ENCODE measurements around the gene GALNT13.

Gene GALNT13

DNA sequence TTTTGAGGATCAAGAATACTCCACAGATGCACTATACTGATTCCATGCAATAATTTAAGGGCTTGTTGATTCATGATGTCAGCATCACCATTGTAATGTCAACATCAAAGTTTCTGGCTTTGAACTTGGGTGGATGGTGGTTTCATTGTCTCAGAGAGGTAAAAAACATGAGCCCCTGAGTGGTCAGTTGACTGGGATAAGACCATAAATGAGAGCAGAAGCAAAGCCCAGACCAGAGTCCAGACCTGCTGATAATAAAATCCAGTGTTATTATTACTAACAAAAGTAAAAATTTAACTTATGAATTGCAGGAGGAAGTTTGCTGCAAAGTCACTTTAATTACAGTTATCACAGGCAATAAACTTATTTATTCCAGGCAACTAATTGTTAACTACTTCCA lies 358.2 kb downstream of the GALNT13 start:
- no peak for DNase-seq

DNA sequence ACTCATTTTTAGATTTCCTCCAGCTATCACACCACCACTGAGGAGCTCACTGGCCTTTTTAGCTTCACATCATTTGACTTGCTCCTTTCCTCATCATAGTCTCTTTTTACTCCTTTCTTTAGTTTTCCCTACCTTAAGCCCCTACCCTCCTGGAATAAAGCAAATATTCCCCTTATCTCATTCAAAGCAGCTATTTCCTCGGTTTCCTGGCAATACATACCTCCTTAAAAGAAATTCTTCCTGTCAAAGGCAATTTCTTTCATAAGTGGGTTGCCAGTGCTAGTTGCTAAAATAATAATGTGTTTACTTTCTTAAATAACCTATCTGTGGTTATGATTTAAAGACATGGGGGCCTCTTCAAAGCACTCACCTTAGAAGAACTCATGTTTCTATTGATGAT lies 359.3 kb downstream of the GALNT13 start:
- DNase-seq, result no peak

DNA sequence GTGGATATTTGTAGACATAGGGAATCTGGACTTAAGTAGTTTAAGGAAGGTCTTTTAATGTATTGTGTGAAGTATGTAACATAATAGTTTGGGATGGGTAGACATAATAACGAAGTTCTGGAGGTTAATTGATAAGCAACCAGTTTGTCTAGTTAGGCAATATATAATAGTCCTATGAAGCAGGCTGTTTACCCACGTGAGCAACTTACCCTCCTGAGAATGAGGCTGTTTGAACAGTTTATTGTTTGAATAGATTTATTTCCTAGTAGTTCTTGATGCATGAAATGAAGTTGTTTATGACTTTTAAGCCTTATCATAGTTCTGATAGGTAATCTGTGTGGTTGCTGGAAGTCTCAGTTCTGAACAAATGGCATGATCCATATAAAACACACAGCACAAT lies 361.5 kb downstream of the GALNT13 start:
- DNase-seq, result no peak

DNA sequence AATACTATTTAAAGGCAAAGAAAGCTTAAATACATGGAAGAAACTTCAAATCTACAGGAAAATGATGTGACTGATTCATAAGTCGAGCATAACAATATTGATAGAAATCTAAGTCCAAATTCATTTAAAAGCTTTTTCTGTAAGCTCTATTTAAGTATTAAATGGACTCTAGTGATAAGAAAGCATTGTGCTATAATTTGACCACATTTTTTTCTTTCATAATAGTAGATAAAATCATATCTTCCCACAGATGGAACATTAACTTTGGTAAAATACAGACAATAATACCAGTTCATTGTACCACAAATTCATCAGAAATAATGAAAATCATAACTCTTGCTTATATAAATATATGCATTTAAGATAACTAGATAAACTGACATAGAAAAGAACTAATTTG lies 366.5 kb downstream of the GALNT13 start:
- no peak for DNase-seq

DNA sequence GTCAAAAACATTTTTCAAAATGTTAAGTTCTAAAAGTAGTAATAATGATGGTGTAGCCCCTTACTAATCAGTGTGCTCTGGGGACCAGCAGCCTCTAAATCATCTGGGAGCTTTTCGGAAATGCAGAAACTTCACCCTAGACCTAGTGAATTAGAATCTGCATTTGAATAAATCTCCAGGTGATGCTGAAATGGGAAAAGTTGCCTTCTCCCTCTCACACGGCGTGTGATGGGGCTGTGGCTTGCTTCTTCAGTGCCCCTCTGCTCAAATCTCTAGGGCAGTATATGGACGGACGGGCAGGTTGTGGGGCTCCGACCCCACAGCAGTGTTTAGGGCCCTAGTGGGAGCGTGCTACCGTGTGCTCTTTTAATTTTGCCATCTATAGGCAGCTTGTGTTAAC lies 368.6 kb downstream of the GALNT13 start:
- no peak for DNase-seq

DNA sequence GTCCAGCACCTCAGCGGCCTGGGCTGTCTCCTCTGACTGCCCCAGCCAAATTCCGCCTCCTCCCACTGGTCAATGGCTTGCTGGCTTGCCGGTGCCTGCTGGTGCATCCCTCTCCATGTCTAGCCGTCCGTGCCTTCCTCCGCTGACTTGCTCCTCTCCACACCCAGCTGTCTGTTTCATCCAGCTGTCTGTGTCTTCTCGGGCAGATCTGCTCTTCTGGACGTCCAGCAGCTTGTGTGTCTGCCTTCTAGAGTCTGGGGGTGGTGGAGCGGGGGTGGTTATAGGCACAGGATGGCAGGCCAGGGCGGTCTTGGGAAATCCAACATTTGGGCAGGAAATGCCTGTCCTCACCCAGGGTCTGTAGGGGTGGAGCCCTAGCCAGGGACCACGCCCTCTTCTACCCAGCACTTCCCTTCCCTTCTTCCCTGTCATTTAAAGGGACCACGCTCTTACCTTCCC lies 369.2 kb downstream of the GALNT13 start:
- no peak for DNase-seq

DNA sequence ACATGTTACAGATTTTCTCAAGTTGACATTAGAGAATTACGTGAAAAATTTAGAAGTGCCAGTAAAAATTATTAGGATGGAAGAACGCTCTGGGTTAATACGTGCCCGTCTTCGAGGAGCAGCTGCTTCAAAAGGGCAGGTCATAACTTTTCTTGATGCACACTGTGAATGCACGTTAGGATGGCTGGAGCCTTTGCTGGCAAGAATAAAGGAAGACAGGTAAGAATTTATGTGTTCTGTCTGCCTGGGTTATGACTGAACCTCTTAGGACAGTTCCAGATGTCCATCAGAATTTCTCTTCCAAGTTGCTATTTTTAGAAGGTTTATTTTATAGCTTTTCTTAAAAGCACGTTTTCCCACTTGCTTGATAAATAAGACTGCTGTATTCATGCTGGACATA lies 371.0 kb downstream of the GALNT13 start:
- no peak for DNase-seq

DNA sequence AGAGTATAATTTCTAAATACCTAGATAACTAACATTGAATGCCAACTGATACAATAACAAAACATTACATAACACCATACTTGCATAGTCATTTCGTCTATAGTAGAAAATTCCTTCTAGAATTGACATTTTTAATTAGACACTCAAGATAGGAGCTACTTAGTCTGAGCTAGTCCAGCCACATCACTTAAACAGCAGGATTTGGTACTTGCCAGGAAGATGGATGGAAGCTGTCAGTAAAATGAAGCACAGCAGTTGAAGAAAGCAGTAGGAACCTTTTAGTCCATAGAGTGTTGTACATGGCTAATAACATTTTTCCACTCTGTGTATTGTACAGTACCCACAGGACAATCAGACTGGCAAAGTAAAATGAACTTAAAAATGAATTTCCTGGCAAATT lies 372.0 kb downstream of the GALNT13 start:
- DNase-seq, result no peak

DNA sequence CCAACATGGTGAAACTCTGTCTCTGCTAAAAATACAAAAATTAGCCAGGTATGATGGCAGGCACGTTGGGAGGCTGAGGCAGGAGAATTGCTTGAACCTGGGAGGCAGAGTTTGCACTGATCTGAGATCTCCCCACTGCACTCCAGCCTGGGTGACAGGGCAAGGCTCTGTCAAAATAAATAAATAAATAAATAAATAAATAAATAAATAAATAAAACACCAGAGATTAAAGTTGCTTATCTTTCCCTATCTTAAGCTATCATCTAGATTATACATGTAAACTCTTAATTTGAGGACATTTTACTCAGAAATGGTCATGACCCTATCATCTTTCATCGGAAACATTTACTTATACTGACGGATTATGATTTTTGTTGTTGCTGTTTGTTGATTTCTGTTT lies 373.2 kb downstream of the GALNT13 start:
- no peak for DNase-seq

DNA sequence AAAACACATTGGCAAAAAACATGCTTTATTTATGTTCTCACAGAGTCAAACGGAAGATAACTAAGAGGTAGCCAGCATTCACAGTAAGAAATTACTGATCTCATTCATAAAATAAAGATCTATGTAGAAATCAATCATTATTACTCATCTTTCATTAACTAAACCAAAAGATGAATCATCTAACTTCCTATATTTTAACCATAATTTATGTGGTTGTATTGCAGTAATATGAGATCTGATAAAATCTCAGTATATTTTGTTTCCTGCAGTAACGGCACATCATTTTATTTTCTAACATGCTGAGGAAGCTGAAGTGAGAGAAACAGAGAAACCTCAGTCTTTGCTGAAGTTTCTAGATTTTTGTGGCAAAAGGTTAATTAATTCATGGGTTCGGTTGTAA lies 375.8 kb downstream of the GALNT13 start:
- DNase-seq, result no peak

DNA sequence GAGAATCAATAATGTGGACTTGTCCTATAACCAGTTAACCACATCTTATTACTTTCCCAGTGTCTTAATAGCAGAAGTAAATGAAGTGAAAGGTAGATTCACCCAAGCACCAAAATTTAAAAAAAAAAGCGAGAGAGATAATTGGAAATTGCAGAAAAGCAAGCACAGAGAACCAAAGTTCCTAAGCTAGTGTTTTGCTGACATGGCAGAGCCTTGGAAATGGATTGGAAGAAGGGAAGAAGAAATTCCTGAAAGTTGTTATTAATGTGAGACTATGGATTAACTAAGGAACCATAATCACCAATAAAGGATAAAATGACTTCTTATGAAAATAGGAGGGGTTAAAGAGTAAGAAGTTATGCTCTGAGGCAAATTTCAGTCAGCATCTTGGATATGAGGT lies 384.4 kb downstream of the GALNT13 start:
- no peak for DNase-seq

DNA sequence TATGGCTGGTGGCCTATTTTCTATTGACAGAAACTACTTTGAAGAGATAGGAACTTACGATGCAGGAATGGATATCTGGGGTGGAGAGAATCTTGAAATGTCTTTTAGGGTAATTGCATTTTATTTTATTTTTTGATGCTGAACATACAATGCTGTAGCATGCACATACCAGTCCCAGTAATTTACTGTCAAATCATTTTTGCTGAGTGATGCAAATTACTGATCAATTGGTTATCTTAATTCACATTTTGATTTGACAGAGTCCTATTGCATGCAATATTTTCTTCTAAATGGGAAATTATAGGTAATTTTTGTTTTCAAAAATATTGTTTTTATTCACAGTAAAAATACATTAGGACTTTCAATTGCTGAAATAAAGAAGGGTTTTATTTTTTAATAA lies 387.3 kb downstream of the GALNT13 start:
- DNase-seq, result no peak

DNA sequence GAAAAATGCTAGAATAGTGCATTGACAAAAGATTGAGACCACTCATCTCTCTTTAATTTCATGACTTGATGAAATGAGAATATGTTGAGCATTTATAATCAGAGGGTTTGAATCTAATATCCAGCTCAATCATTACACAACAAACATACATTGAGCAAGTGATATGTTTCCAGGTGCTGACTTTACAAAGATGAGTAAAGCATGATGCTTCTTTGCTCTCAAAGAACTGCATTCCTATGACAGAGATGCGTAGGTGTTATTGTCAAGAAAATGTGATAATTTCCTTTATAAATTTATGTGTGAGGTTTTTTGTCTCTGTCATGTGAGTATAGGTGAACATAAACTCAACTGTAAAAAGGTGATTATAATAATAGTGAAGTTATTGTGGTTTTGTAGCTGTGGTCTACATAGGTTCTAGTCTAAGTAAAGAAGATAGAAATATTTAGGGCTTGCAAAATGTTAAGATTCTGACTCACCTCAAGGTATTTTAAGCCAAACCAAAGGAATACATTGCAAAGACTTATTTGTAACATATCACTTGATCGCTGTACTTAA lies 389.8 kb downstream of the GALNT13 start:
- no peak for DNase-seq

DNA sequence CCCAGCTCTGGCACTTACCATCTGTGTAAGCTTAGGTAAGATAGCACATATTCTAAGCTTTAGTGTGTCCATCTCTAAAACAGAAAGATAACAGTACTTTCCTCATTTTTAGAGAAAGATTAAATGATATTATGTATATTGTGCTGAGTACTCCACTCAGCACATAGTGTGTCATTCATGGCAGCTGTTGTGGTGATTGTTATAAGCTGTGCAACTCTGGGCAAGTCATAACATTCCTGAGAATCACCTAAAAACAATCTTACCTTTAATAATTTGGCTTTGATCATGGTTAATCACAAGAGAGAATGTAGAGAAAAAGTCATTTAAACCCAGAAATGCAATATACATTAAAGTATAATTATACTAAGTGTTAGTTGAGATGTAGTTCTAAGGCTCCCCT lies 391.5 kb downstream of the GALNT13 start:
- no peak for DNase-seq

DNA sequence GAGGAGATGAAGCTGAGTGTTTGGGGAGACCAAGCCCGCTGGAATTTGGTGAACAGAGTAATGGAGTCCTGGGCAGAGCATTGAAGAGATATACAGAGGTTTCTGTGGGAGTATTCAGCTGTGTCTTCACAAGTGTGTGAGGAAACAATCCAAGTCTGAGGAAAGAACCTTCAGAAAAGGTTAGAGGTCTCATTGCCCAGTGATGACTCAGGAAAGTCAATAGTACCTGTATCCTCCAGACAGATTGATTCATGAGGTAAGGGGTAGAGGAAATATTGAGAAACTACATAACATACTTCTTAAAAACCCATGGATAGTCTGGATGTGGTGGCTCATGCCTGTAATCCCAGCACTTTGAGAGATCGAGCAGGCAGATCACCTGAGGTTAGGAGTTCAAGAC lies 392.3 kb downstream of the GALNT13 start:
- DNase-seq, result no peak

DNA sequence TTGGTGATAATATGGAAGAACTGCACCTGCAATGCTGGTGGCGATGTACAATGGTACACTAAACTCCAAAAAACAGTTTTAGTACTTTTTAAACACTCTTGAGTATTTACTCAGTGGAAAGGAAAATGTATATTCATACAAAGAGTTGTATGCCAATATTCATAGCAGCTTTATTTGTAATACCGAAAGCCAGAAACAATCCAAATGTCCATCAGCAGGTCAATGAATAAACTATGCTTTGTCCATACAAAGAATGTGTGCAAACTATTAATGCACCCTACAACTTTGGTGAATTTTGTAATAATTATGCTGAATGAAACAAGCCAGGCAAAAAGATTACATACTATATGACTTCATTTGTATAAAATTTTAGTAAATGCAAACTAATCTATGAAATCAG lies 396.3 kb downstream of the GALNT13 start:
- DNase-seq, result no peak

DNA sequence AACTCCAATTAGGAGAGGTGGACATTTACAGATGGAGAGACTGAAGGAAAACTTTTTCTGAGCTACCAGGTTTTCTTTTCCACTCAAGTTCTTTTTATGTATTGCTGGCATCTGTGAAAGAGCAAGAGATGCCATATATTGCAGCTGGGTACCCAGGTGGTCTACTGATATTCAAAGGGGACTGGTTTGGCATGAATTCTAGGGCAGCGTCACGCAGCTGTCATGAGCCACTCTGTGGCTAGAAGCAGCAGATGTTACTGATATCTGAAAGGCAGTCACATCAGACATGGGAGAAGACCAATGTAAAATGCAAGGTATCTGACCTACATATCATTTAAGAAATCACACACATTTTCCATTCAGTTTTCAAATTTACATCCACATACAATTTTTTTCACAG lies 408.8 kb downstream of the GALNT13 start:
- DNase-seq, result no peak

DNA sequence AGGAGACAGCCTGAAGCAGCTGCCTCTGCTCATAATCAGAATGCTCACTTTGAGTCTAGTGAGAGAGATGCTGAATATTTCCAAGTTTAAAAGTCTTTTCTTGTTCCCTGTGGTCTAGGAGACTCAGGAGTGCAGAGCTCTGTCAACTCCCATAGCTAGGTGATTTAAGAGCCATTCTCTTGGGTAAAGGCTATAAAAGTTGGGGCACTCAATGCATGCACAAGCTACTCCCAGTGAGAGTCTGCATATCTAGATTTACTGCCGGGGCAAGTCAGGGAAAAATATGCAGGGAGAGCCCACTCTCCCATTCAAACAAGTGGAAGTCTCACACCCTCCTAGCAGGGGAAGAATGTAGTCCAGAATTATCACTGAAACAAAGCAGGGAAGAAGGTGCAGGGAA lies 418.1 kb downstream of the GALNT13 start:
- DNase-seq, result no peak

DNA sequence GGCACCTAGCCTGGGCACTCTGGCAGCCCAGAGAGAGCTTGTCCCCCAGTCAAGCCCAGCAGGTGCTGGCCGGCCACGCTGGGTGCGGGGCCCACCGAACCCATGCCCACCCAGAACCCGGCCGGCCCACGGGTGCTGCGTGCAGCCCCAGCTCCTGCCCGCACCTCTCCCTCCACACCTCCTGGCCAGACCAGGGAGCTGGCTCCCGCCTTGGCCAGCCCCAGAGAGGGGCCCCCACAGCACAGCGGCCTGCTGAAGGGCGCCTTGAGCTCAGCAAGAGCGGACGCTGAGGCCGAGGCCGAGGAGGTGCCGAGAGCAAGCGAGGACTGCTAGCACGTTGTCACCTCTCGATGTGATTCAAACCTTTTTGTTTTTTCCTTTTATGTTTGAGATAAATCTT lies 419.8 kb downstream of the GALNT13 start:
- DNase-seq, result no peak

DNA sequence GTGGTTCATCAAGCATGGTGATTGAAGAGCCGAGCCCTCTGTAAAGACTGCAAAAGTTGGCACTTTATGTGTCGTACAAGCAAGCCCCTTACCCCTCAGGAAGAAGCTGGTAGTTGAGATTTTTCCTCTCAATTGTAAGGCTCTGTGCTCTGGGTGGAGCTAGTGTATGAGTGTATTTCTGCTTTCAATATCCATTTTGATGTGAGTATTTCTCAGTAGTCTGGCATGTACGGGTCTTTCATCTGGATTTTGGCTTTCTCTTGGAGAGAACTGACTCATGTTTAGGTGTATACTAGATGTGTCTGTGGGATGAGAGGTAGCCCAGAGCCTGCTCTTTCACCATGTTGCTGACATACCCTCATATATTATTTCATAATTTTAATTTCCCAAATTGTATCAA lies 420.2 kb downstream of the GALNT13 start:
- no peak for DNase-seq

DNA sequence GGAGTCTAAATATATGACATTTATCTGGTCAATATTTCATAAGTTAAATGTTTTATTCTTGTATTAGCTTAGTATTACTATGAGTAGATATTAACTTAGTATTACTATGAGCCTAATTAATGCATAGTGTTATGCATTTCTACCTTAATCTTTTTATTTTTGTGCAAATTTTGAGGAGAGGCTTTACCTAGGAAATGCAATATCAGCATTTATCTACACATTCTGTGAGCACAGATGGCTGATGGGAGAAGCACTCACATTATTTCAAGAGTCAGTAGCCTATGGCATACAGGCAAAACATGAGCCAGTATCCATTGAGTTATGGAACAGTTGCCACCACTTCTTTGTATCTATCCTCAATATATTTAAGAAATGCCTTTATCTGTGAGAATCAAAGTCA lies 422.1 kb downstream of the GALNT13 start:
- DNase-seq, result no peak

DNA sequence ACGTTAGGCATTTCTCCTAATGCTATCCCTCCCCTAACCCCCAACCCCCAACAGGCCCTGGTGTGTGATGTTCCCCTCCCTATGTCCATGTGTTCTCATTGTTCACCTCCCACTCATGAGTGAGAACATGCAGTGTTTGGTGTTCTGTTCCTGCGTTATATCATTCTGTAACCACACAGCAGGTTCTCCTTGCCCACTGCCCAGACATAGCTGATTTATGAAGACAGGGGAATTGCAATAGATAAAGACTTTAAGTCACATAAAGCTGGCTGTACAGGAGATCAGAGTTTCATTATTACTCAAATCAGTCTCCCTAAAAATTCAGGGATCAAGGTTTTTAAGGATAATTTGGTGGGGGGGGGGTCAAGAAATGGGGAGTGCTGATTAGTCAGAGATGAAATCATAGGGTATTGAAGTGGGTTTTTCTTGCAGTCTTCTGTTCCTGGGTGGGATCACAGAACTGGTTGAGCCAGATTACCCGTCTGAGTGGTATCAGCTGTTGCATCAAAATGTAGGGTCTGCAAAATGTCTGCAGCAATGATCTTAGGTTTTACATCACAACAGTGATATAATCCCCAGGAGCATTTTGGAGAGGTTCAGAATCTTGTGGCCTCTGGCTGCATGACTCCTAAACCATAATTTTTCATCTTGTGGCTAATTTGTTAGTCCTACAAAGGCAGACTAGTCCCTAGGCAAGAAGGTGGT lies 434.7 kb downstream of the GALNT13 start:
- no peak for DNase-seq

DNA sequence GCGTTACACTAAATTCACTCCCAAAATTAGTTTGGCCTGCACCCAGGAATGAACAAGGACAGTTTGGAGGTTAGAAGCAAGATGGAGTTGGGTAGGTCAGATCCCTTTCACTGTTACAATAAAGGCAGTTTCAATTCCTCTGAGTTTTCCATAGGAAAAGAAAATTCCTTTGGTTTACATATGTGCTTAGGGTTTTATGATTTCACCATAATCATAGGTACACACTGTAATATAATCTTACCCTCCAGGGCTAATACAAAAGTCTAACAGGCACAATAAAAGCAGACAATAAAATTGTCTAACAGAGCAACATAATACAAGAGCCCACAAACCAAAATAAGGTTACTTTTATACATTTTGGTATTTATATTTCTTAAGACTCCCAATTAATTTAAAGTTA lies 435.3 kb downstream of the GALNT13 start:
- no peak for DNase-seq

DNA sequence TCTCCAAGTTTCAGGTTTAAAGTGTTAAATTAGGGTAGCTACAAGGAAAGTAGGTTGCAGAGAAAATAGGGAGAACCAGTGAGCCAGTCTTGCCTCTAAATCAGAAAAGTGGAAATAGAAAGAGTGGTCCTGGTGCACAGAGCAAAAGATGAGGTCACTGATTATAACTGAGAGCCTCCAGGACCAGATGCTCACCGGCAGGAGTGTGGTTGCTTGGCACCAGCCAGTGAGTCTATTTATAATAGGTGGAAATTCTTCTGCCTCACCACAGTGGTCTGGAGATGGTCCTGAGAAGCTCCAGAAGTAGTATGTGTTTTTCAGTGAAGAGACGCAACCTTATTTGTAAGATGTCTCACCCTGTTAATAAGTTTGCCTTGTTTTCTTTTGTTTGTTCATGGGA lies 452.9 kb downstream of the GALNT13 start:
- no peak for DNase-seq

DNA sequence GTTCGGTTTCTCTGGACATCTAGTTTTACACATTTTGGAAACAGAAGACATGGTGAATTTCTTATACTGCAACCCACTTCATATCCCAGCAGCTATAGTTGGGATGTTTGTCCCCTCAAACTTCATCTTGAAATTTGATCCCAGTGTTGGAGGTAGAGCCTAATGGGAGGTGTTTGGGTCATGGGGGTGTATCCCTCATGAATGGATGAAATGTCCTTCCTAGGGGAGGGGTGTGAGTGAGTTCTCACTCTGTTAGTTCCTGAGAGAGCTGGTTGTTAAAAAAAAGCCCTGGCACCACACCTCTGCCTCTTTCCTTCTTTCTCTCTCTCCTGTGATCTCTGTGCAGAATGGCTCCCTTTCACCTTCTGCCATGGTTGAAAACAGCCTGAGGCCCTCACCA lies 457.8 kb downstream of the GALNT13 start:
- DNase-seq, result no peak
